SJSA1 (cell line): ENCODE results near the gene IDH3A. TPM values are rescaled to one million over a fixed set of nuclear protein-coding genes. Genes with fewer than 3 reads are reported as not detected.

Experiments
- DNase-seq, 2 experiments: peaks; one replicate each; pipeline ENCODE4 v3.0.0-alpha.2; 2015 to 2020; ENCODE audit warnings: low spot score in 2 of 2, low read depth in 1 of 2
- H3K27ac ChIP-seq: fragments of 250-450 bp; sonication (Bioruptor Pico); 2 replicates; pipeline ENCODE4 v1.5.1; 2020; ENCODE audit warnings: mild to moderate bottlenecking, moderate library complexity
- H3K27me3 ChIP-seq: fragments of 250-450 bp; sonication (Bioruptor Pico); replicated peaks from 2 replicates; pipeline ENCODE4 v1.5.1; 2020; ENCODE audit warnings: mild to moderate bottlenecking, moderate library complexity
- H3K36me3 ChIP-seq: fragments of 250-450 bp; sonication (Bioruptor Pico); 2 replicates; pipeline ENCODE4 v1.5.1; 2020; ENCODE audit warnings: mild to moderate bottlenecking
- H3K4me1 ChIP-seq: fragments of 250-450 bp; sonication (Bioruptor Pico); replicated peaks from 2 replicates; pipeline ENCODE4 v1.6.1; 2021; ENCODE audit warnings: mild to moderate bottlenecking
- H3K4me3 ChIP-seq: fragments of 250-450 bp; sonication (Bioruptor Pico); 2 replicates; pipeline ENCODE4 v1.5.1; 2020; ENCODE audit warnings: mild to moderate bottlenecking
- H3K9me3 ChIP-seq: fragments of 250-450 bp; sonication (Bioruptor Pico); replicated peaks from 2 replicates; pipeline ENCODE4 v1.5.1; 2020; ENCODE audit warnings: mild to moderate bottlenecking
- total RNA-seq: library from RNA; depleted of rRNA; stranded (reverse); fragments of >200 nt; shearing (Covaris generic); gene quantifications from 2 replicates; pipeline ENCODE4 v1.2.3, GENCODE V29; 2014

Gene IDH3A
- total RNA-seq, 1 experiment from 2014 or later, result 64.6 TPM

DNA sequence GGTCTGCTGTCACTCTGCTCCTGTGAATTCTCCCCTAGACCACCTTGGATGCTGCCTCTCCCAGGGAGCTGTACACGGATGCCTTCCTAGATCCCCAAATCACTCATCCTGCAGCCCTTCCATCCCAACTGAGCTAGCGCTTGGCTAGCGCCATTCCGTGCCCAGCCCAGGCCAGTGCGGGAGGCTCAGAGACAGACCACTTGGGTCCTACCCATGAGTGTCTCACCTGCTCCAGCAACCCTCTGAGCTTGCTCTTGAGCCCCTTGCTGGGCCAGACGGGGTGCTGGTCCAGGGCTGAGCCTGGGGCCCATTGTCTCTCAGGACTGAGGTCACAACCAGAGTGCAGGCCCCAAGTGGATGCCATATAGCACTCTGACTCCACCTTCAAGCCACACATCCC is 39.1 kb upstream of the IDH3A start:
- Histone ChIP-seq H3K4me3 (no peak overlapping the region), H3K27me3 (no peaks in the 10 kb centered on the region), H3K27ac (no peak overlapping the region), H3K4me1 (no peaks in the 10 kb centered on the region), H3K9me3 (no peaks in the 10 kb centered on the region), H3K36me3 (no peaks in the 10 kb centered on the region)
- no peak for DNase-seq

DNA sequence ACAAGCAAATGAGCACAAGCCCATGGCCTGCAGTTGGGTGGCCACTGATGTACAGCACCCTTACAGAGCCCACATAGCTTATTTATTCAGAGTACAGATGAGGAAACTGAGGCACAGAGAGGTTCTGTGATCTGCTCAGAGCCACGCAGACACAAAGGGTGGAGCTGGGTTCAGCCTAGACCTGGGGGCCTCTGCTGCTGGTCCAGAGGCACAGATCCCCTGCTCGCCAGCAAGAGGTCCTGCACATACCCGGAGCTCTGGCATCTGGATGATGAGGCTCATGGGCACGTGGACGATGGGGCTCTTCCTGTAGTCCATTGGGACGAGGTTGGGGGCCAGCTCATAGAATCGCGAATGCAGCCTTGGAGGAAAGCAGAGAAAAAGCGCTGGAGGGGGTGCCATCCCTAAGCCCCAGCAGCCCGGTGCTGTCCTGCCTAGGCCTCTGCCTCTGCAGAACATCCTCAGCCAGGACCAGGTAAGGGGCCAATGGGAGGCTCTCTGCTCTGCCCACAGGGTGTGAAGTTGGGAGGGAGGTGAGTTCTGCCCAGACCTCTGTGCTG is 38.2 kb upstream of the IDH3A start:
- Histone ChIP-seq H3K27me3 (no peaks in the 10 kb centered on the region), H3K4me3 (no peak overlapping the region), H3K36me3 (no peaks in the 10 kb centered on the region), H3K4me1 (no peaks in the 10 kb centered on the region), H3K27ac (no peak overlapping the region), H3K9me3 (no peaks in the 10 kb centered on the region)
- no peak for DNase-seq

DNA sequence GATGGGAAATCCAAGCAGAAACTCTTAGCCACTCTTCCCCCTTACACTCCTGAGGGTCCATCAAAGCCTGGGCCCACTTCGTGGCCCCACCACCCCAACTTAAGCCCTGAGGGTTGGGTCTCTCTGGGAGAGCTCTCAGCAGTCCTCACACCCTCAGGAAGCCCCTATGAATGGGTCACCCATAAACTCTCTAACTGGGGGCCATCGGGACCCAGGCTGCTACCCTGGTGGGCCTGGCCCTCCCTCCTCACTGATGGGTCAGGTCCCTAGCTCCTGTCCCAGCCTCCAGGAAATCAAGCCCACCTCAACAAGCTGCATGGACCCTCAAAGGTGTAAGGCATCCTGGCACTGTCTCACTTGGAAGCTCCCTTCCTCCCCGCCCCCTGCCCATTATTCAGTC is 37.4 kb upstream of the IDH3A start:
- H3K4me3 ChIP-seq, result no peak overlapping the region
- no peak for DNase-seq
- no peaks in the 10 kb centered on the region for H3K36me3 ChIP-seq
- no peak overlapping the region for H3K27ac ChIP-seq
- no peaks in the 10 kb centered on the region for H3K27me3 ChIP-seq
- H3K4me1 ChIP-seq, result no peaks in the 10 kb centered on the region
- no peaks in the 10 kb centered on the region for H3K9me3 ChIP-seq

DNA sequence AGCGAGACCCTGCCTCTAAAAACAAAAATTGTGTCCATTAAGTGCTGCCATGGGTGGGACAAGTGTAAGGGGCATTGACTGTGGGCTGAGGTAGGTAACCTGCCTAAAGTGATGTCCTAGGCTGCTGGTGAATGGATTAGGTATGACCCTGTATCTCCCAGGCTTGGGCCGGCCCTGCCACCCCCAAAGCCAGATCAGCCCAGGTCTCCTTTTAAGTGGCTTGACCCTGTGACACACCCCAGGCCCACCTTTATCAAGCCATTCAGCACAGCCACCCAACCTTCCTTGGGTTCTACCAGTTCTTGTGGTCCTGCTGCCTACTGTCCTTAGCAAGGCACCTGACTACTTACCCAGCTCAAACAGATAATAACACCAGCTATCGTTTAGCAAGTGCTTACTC is 36.6 kb upstream of the IDH3A start:
- Histone ChIP-seq H3K27me3 (no peaks in the 10 kb centered on the region), H3K4me1 (no peaks in the 10 kb centered on the region), H3K36me3 (no peaks in the 10 kb centered on the region), H3K9me3 (no peaks in the 10 kb centered on the region), H3K4me3 (no peak overlapping the region), H3K27ac (no peak overlapping the region)
- DNase-seq, result no peak

DNA sequence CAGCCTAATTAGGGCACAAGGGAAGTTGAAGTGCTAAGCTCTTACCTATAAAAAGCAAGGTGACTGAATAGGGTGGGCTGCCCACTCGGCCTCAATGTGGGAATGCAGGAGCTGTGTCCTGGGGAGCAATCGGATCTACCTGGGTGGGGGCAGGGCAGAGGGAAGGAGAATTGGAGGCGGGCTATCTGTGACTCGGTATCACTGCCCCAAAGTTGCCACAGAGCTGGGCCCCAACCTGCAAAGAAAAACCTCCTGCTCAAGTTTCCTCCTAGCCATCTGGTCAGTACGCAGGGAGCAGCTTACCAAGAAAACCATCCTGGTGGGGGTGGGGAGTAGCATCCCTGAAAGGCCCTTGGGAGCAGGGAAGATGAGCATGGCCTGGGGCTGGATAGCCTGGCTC is 28.6 kb upstream of the IDH3A start:
- Histone ChIP-seq H3K9me3 (no peaks in the 10 kb centered on the region), H3K4me3 (no peak overlapping the region)
- DNase-seq, result no peak

DNA sequence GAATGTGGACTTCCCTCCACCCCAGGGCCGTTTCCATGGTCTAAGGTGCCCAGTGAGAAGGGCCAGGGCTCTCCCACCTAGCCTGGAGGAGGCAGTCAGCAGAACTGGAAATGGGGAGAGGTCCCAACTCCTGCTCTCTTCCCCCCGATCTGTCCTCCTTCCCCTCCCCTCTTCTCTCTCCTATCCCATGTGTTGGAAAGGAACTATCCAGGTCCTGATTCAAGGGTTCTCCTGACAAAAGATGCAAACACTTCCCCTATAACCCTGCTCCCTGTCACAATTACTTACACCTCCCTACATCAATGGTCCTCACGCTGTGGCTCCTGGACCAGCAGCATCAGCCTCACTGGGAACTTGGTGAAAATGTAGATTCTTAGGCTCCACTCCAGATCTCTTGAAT is 23.9 kb upstream of the IDH3A start:
- no peaks in the 10 kb centered on the region for H3K27me3 ChIP-seq
- peaks cover 17% of the 10 kb centered on the region for H3K4me1 ChIP-seq
- no peaks in the 10 kb centered on the region for H3K9me3 ChIP-seq
- H3K27ac ChIP-seq, result no peak overlapping the region
- H3K4me3 ChIP-seq, result no peak overlapping the region
- no peaks in the 10 kb centered on the region for H3K36me3 ChIP-seq
- no peak for DNase-seq

More for the DNA sequence above, 28.6 kb upstream of the IDH3A start:
- no peak overlapping the region for H3K27ac ChIP-seq
- no peaks in the 10 kb centered on the region for H3K27me3 ChIP-seq
- no peaks in the 10 kb centered on the region for H3K4me1 ChIP-seq
- no peaks in the 10 kb centered on the region for H3K36me3 ChIP-seq

DNA sequence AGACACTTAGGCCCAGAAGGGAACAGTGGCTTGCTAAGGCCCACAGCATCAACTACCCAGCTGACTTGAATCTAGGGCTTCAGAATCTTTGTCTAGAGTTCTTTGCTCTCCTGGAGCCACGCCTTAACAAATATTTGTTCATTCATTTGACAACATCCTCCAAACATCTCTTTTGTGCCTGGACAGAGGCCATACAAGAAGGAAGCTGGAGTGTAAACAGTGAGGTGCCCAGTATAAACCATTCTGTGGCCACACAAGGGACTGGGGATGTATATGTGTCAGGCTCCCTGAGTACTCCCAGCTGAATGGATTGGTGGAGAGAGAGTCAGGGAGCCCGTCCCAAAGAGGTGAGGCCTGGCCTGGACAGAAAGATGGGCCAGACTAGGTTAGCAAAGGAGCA is 21.3 kb upstream of the IDH3A start:
- peaks cover 34% of the 10 kb centered on the region for H3K4me1 ChIP-seq
- H3K27ac ChIP-seq, result no peak overlapping the region
- H3K36me3 ChIP-seq, result peaks cover 3% of the 10 kb centered on the region
- no peaks in the 10 kb centered on the region for H3K27me3 ChIP-seq
- H3K9me3 ChIP-seq, result no peaks in the 10 kb centered on the region
- peak in 1 of 2 experiments; percentile 59 for DNase-seq
- H3K4me3 ChIP-seq, result no peak overlapping the region

DNA sequence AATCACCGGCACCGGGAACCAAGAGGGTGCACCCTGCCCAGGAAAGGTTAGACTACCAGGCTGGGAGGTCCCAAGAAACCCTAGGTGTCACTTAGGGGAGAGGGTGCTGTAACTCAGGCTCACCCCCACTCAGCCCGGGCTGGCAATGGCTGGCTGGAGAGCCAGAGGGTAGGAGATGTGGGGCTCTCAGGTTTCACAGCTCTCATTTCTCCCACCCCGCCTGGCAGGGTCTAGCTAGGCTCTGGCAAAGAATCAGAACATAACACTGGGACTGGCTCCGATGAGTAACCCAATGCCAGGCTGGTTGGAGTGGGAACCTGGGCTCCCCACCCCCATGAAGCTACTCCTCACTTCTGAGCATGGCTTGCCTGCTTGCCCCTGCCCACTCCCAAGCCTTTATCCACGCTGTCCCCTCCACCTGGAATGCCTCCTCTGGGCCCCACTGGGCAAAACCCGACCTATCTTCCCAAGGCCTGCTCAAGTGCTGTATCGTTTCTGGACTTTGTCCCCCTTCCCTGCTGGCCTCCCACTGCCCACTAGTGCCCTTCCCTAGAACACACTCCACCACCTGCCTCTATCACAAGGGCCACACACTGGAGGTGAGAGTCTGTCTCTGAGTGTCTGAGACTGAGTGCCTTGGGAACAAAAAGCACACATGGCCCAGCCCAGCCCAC is 19.9 kb upstream of the IDH3A start:
- DNase-seq, result no peak
- Histone ChIP-seq H3K4me1 (peaks cover 34% of the 10 kb centered on the region), H3K4me3 (no peak overlapping the region), H3K27me3 (no peaks in the 10 kb centered on the region), H3K9me3 (no peaks in the 10 kb centered on the region), H3K27ac (no peak overlapping the region), H3K36me3 (peaks cover 3% of the 10 kb centered on the region)

DNA sequence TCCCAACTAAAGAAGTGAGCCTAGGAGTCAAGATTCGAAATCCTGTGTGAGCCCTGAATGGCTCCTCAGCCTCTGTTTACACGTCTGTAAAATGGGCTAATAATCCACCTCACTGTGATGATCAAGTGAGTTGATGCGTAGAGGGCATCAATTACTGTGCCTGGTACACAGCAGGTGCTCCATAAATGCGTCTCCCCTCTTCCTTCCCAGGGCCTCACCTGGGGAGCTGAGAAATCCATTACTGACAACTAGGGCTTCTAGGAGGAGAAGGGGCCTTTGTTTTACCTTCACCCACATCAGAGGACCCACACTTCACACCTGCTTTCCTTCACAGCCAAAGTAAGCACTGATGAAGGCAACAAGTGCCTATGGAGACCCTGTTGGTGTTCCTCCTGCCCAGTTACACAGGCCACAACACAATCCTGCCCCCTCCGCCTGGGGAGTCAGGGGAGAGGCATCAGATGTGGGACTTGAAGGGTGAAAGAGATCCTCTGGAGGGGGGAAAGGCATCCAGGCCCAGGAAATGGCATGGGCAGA is 19.3 kb upstream of the IDH3A start:
- Histone ChIP-seq H3K4me3 (no peak overlapping the region), H3K27ac (no peak overlapping the region), H3K9me3 (no peaks in the 10 kb centered on the region), H3K4me1 (peaks cover 34% of the 10 kb centered on the region), H3K36me3 (peaks cover 3% of the 10 kb centered on the region), H3K27me3 (no peaks in the 10 kb centered on the region)
- no peak for DNase-seq

DNA sequence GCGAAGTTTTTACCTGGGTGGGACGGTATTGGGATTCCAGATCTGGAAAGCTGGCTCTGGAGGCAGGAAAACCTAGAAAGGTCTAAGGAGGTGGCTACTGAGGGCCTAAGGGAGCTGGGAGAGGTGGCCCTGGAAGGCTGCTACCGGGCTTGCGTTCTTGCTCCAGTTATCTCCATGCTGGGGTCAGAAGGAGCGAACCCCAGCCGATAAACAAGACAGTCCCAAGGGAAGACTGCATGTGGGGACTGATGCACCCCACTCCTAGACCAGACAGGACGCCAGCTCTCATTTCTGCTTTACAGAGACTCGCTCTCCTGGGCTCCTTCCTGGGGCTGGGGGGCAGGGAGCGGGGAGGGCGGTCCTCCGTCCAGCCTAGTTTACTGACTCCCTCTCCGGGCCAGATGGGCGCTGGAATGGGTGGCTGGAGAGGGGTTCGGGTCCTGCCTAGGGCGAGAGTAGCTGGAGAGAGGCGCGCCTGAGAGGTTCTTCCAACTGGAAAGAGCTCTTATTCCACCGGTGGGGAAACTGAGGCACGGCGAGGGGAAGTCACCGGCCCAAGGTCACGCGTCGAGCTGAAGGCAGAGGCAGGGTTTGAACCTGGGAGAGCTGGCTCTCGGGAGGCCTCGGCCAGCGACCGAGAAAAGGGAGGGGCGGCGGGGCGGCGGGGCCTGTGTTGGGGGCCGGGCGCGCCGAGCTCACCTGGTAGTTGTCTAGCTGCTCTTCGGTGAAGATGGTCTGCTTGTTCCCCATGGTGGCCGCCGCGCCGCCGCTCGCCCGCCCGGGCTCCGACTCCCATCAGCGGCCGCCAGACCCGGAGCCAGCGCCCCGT is 18.5 kb upstream of the IDH3A start:
- peaks cover 34% of the 10 kb centered on the region for H3K4me1 ChIP-seq
- H3K27ac ChIP-seq, result no peak overlapping the region
- no peaks in the 10 kb centered on the region for H3K27me3 ChIP-seq
- H3K36me3 ChIP-seq, result peaks cover 3% of the 10 kb centered on the region
- H3K4me3 ChIP-seq, result peak overlapping the region; percentile 86
- no peak for DNase-seq
- H3K9me3 ChIP-seq, result no peaks in the 10 kb centered on the region

DNA sequence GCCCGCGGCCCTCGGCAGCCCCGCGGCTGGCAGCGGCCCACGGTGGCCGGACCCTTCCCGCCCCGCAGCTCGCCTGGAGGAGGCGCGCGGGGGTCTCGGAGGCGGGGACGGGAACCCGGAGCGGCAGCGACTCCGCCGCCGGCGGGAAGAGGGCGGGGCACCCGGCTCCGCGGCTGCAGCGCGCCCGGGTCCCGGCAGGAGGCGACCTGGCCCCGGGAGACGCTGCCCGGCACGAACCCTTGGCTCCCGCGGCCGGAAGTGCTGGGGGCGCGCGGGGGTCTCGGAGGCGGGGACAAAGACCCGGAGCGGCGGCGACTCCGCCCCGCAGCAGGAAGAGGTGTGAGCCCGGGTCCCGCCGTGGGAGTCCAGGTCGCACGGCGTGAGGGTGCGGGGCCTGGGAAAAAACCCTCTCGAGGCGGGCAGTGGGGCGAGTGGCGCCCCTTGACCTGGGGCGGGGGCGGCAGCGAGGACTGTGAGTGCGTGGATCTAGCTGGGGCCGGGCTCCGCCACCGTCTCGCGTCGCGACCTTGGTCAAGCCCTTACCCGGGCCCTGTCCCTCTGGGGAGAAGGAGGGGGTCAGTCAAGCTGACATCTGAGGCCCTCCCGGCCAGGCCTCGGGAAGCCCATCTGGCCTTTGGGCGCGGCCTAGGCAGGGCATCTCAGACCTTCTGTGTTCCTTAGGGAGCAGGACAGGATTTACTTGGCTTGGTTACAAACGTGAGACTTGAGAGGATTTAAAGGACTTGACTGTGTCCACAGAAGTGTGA is 17.7 kb upstream of the IDH3A start, which contains the start of gene CIB2:
Gene CIB2 (minus strand): TSS at position 151 of the 767 bp plus-strand sequence. CDS start 230 bp downstream, outside the sequence.
- H3K36me3 ChIP-seq, result peaks cover 3% of the 10 kb centered on the region
- H3K4me1 ChIP-seq, result peaks cover 34% of the 10 kb centered on the region
- H3K27ac ChIP-seq, result peak within 1 kb of the TSS; percentile 68
- H3K4me3 ChIP-seq, result peak within 1 kb of the TSS; percentile 86
- no peaks in the 10 kb centered on the region for H3K27me3 ChIP-seq
- peak; percentile 70 to 75 for DNase-seq
- H3K9me3 ChIP-seq, result no peaks in the 10 kb centered on the region

DNA sequence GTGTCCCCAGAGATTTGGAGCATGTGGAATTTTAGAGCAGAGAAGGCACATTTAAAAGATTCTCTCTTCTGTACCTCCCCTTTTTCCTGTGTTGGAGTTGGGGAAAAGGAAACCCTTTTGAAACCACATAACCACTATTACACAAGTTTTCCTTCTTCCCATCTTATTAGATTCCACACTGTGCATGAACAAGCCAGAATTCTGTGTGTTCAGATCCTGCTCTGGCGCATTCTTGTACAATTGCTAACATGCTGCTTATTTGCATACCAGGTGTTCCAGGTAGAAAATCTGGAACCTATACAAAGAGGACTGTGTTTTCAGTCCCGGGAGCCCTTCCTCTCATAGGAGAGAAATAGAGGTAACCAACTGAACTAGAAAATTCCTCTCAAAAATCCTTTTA is 15.4 kb upstream of the IDH3A start:
- H3K36me3 ChIP-seq, result peaks cover 3% of the 10 kb centered on the region
- peaks cover 21% of the 10 kb centered on the region for H3K4me1 ChIP-seq
- no peak for DNase-seq
- H3K9me3 ChIP-seq, result no peaks in the 10 kb centered on the region
- no peaks in the 10 kb centered on the region for H3K27me3 ChIP-seq
- H3K27ac ChIP-seq, result no peak overlapping the region
- H3K4me3 ChIP-seq, result no peak overlapping the region

DNA sequence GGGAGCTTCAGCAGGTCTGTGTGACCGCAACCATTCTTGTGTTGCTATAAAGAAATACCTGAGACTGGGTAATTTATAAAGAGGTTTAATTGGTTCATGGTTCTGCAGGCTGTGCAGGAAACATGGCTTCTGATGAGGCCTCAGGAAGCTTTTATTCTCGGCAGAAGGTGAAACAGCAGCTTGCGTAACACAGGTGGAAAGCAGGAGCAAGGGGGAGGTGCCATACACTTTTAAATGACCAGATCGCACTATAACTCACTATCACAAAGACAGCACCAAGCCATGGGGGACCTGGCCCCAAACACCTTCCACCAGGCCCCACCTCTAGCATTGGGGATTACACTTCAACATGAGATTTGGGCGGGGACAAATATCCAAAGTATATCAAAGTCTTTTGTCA is 9.6 kb upstream of the IDH3A start:
- Histone ChIP-seq H3K4me3 (no peak overlapping the region), H3K27me3 (no peaks in the 10 kb centered on the region), H3K9me3 (no peaks in the 10 kb centered on the region), H3K27ac (no peak overlapping the region), H3K4me1 (no peaks in the 10 kb centered on the region), H3K36me3 (no peaks in the 10 kb centered on the region)
- DNase-seq, result no peak
